Tibial artery (tissue), 4 donors: ENCODE measurements around the gene ABTB2.
A peak's percentile ranks its signal among the peaks of the same experiment; 100 is the strongest.

Experiments used
- DNase-seq, 2 donors: peaks; one replicate each; pipeline ENCODE4 v3.0.0-alpha.2; 2019
- H3K27ac ChIP-seq, 2 donors: fragments of 200-600 bp; sonication (generic) in 1 of 2; 1 replicate in 1 of 2; 2 replicates in 1 of 2; pipeline ENCODE4 v1.5.1; 2018 to 2019; ENCODE audit warnings: mild to moderate bottlenecking in 1 of 2
- H3K27me3 ChIP-seq, 2 donors: fragments of 200-600 bp; sonication (generic) in 1 of 2; one replicate each; pipeline versions ENCODE4 v1.5.1 to v1.6.0; 2016 to 2019
- H3K36me3 ChIP-seq, 3 donors: fragments of 200-600 bp; sonication (generic) in 2 of 3; one replicate each; pipeline ENCODE4 v1.5.1; 2016 to 2019; ENCODE audit warnings: mild to moderate bottlenecking in 2 of 3
- H3K4me1 ChIP-seq, 4 donors: fragments of 200-600 bp; sonication (generic) in 2 of 4; 1 replicate in 3 of 4; 2 replicates in 1 of 4; pipeline ENCODE4 v1.5.1; 2016 to 2019
- H3K4me3 ChIP-seq, 2 donors: fragments of 200-600 bp; sonication (generic) in 1 of 2; 1 replicate in 1 of 2; 2 replicates in 1 of 2; pipeline ENCODE4 v1.5.1; 2018 to 2019; ENCODE audit warnings: mild to moderate bottlenecking in 2 of 2
- H3K9me3 ChIP-seq, 3 donors: fragments of 200-600 bp; sonication (generic) in 1 of 3; one replicate each; pipeline ENCODE4 v1.5.1; 2016 to 2019
- intact Hi-C: fragments of 100-400 bp; cut with DNase I; formaldehyde crosslinking; loops from one replicate; pipeline ENCODE4 v1.15.0; 2023; ENCODE audit warnings: low total_unique reads
- TF ChIP-seq, protein P1 (sequence below), 2 experiments: fragments of 200-600 bp in 1 of 2; fragments of 450-650 bp in 1 of 2; IDR thresholded peaks; one replicate each; pipeline ENCODE4 v1.5.1; 2017 to 2019; ENCODE audit warnings: antibody characterized with exemption in 2 of 2, mild to moderate bottlenecking in 1 of 2, moderate library complexity in 1 of 2

ABTB2 gene

DNA sequence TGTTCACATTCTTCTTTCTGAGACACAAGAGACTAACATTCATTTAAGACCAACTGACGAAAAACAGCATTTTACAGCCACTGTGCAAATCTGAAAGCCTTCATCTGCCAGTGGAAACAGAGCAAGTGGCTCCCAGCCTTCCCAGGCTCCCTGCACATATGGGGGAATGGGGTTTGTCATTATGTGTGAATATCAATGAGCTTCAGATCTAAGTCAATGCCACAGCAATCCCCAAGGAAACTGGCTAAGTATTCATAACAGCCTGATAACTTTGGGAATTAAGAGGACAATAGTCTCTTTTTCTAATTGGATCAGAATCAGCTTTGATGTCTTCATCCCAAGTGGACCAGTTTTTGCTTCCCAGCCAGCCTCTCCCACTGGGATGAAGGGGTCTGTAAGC lies 66.9 kb downstream of the ABTB2 start:
- H3K4me1 ChIP-seq: peaks cover 0 to 10% (median 0%) of the 10 kb centered on the region in 4 donors
- no peaks in the 10 kb centered on the region for H3K27me3 ChIP-seq
- H3K4me3 ChIP-seq: no peak overlapping the region
- DNase-seq: no peak
- intact Hi-C loops: no loop called here
- TF ChIP-seq, protein P1, sequence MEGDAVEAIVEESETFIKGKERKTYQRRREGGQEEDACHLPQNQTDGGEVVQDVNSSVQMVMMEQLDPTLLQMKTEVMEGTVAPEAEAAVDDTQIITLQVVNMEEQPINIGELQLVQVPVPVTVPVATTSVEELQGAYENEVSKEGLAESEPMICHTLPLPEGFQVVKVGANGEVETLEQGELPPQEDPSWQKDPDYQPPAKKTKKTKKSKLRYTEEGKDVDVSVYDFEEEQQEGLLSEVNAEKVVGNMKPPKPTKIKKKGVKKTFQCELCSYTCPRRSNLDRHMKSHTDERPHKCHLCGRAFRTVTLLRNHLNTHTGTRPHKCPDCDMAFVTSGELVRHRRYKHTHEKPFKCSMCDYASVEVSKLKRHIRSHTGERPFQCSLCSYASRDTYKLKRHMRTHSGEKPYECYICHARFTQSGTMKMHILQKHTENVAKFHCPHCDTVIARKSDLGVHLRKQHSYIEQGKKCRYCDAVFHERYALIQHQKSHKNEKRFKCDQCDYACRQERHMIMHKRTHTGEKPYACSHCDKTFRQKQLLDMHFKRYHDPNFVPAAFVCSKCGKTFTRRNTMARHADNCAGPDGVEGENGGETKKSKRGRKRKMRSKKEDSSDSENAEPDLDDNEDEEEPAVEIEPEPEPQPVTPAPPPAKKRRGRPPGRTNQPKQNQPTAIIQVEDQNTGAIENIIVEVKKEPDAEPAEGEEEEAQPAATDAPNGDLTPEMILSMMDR (IDR thresholded peaks at IDR 0.05): no peak
- no peak overlapping the region for H3K27ac ChIP-seq
- H3K36me3 ChIP-seq: no peaks in the 10 kb centered on the region
- H3K9me3 ChIP-seq: no peaks in the 10 kb centered on the region

DNA sequence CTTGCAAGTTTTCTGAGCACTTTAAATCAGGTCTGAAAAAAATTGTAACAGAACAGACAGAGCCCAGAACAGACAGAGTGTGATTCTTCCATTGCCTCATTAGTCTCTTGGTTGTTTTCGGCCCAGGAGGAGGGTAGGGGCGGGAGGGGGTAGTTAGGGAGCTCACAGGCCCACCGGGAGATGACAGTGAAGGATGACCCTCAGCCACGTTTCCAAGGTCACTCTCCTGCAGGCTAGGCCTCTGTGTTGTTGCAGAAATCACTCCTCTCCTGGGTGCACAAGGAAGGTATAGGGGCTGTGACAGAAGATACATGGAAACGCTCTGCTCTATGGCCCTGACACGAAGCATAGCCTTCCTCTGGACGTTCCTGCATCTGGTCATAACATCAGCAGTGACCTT lies 69.3 kb downstream of the ABTB2 start:
- TF ChIP-seq, protein P1 (IDR thresholded peaks at IDR 0.05): no peak
- DNase-seq: no peak
- H3K36me3 ChIP-seq: no peaks in the 10 kb centered on the region
- no peaks in the 10 kb centered on the region for H3K9me3 ChIP-seq
- H3K4me3 ChIP-seq: no peak overlapping the region
- no peaks in the 10 kb centered on the region for H3K27me3 ChIP-seq
- intact Hi-C loops: no loop called here
- peaks cover 0 to 10% (median 0%) of the 10 kb centered on the region in 4 donors for H3K4me1 ChIP-seq
- H3K27ac ChIP-seq: no peak overlapping the region

DNA sequence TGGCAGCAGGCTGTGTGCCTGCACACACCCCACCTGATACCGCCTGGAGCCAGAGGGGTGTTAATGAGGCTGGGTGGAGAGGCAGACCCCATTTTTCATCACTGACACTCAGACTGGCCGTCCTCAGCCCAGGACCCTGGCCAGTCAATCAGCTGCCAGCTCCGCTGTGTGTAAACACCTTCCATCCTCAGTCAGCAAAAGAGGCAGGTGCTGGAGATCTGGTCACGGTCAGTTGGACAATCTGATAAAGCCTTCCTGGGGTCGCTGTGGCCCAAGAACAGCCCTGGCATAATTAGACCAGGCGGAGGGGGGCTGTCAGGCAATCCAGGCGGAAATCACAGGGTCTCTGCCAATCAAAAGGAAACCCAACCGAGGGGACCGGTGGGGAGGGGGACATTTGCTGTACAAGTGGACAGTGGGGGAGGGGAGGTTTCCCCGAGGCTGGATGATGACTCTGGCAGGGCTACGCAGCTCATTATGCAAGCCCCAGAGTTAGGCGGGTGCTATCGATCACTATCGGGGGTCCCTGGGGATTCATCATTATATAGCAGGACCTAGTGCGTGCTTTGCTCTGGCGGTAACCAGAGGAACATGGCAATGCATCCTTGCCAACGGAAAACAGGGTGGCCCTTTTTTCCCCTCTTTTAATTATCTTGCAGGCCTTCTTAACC lies 72.9 kb downstream of the ABTB2 start:
- Histone ChIP-seq H3K27me3 (no peaks in the 10 kb centered on the region), H3K9me3 (no peaks in the 10 kb centered on the region), H3K4me3 (no peak overlapping the region), H3K4me1 (peaks cover 0 to 6% (median 3%) of the 10 kb centered on the region in 4 donors), H3K27ac (no peak overlapping the region), H3K36me3 (no peaks in the 10 kb centered on the region)
- intact Hi-C loops: no loop called here
- TF ChIP-seq, protein P1 (IDR thresholded peaks at IDR 0.05): no peak
- DNase-seq: no peak

GRCh38 chr11:34284156-34284555 lies 73.7 kb downstream of the ABTB2 start:
- TF ChIP-seq, protein P1 (IDR thresholded peaks at IDR 0.05): no peak
- Histone ChIP-seq H3K4me3 (no peak overlapping the region), H3K9me3 (no peaks in the 10 kb centered on the region), H3K27me3 (no peaks in the 10 kb centered on the region), H3K27ac (no peak overlapping the region), H3K4me1 (peaks cover 0 to 6% (median 3%) of the 10 kb centered on the region in 4 donors), H3K36me3 (no peaks in the 10 kb centered on the region)
- intact Hi-C loops: no loop called here
- no peak for DNase-seq

DNA sequence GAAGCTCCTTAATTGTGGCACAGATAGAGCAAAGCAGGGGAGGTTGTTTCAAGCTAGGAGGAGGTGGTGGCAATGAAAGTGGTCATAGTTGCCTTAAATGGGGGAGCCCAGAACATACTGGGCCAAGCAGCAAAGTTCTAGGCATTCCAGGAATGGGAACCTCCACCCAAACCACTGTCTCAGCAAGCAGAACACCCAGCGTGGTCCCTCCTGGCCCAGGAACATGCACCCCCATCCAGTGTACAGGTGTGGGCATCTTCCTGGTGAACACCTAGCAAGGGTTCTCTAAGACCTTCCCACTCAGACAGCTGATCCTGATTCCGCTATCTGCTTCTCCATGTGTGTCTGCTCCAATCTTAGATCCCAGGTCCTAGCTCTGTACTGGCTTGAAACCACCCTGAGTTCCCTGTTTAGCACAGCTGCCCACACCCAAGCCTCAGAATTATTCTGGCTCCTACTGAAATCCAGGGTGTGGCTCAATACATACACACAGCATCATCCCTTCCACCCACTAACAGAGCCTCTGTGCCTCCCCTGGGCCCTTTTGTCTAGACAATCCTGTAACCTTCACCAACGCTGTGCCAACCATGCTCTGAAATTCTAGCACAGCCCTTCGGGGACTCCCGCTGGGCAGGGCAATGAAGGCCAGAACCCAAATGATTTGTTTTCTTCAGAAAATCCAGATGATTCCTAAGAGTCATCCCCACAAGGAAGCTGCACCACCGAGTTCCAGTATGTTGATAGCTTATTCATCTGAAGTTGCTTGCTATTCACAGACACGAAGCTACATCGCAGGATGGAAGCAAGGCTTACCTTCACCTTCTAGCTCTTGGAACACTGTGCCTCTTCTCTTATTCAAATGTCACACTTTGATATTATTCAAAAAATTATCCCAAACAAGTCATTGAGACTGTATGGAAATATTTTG lies 76.6 kb downstream of the ABTB2 start:
- peak in 1 of 2 donors; percentile 23 for DNase-seq
- Histone ChIP-seq H3K9me3 (no peaks in the 10 kb centered on the region), H3K27ac (peak overlapping the region in 1 of 2 donors; percentile 16), H3K4me1 (peaks cover 0 to 6% (median 3%) of the 10 kb centered on the region in 4 donors), H3K27me3 (no peaks in the 10 kb centered on the region), H3K36me3 (no peaks in the 10 kb centered on the region), H3K4me3 (no peak overlapping the region)
- TF ChIP-seq, protein P1 (IDR thresholded peaks at IDR 0.05): no peak
- intact Hi-C loops: no loop called here
